ENCODE results near the gene NAE1.

NAE1 gene

GRCh38 chr16:66849549-66849948 is 18.8 kb upstream of the NAE1 start:
- no peak for DNase-seq

- DNase-seq = no peak
Observed at GRCh38 chr16:66849021-66849420, 18.2 kb upstream of the NAE1 start.

GRCh38 chr16:66848172-66848571 is 17.4 kb upstream of the NAE1 start:
- DNase-seq = no peak

- no peak for DNase-seq
Observed at GRCh38 chr16:66847533-66848067, 16.8 kb upstream of the NAE1 start.

- no peak for DNase-seq
Observed at GRCh38 chr16:66846831-66847230, 16.1 kb upstream of the NAE1 start.

GRCh38 chr16:66846266-66846665 is 15.5 kb upstream of the NAE1 start:
- no peak for DNase-seq

GRCh38 chr16:66845791-66846221 is 15.0 kb upstream of the NAE1 start:
- no peak for DNase-seq

- no peak for DNase-seq
Observed at GRCh38 chr16:66845080-66845410, 14.3 kb upstream of the NAE1 start.

- no peak for DNase-seq
Observed at GRCh38 chr16:66844342-66845079, 13.7 kb upstream of the NAE1 start, which contains the start of gene CA7. CA7 (plus strand) TSS chr16:66844414; CDS start chr16:66844488, 74 bp downstream.

- DNase-seq = no peak
Observed at GRCh38 chr16:66844009-66844341, 13.2 kb upstream of the NAE1 start.

GRCh38 chr16:66843191-66843590 is 12.4 kb upstream of the NAE1 start:
- DNase-seq = no peak

- DNase-seq = no peak
Observed at GRCh38 chr16:66842765-66843164, 12.0 kb upstream of the NAE1 start.

GRCh38 chr16:66841366-66841765 is 10.6 kb upstream of the NAE1 start:
- DNase-seq = no peak

GRCh38 chr16:66840883-66841282 is 10.1 kb upstream of the NAE1 start:
- no peak for DNase-seq

- DNase-seq = no peak
Observed at GRCh38 chr16:66834746-66835145, 4.0 kb upstream of the NAE1 start.

- no peak for DNase-seq
Observed at GRCh38 chr16:66832661-66833305, 2.0 kb upstream of the NAE1 start.

- no peak for DNase-seq
Observed at GRCh38 chr16:66832190-66832589, 1.4 kb upstream of the NAE1 start.

GRCh38 chr16:66824006-66824405 is 6.8 kb downstream of the NAE1 start:
- no peak for DNase-seq

- DNase-seq = no peak
Observed at GRCh38 chr16:66814734-66815133, 16.0 kb downstream of the NAE1 start.

- DNase-seq = no peak
Observed at GRCh38 chr16:66811043-66811442, 19.7 kb downstream of the NAE1 start.

GRCh38 chr16:66810391-66810790 is 20.4 kb downstream of the NAE1 start:
- DNase-seq = no peak

GRCh38 chr16:66809765-66810164 is 21.0 kb downstream of the NAE1 start:
- no peak for DNase-seq

- DNase-seq = no peak
Observed at GRCh38 chr16:66802159-66802558, 28.6 kb downstream of the NAE1 start.

GRCh38 chr16:66801320-66802105 is 29.3 kb downstream of the NAE1 start, which contains the start of gene TERB1:
TERB1 (minus strand) TSS chr16:66801584; CDS start chr16:66796798, 4,786 bp downstream.
- no peak for DNase-seq

Data from right forelimb (tissue), 1 donor.